Neural progenitor cell (in vitro differentiated cells): ENCODE measurements around the gene SCGB1C2. TPM values are rescaled to one million over a fixed set of nuclear protein-coding genes. Genes with fewer than 3 reads are reported as not detected.

Experiments
- DNase-seq: peaks from one replicate; pipeline ENCODE4 v3.0.0-alpha.2; 2016; ENCODE audit warnings: low spot score
- H2AFZ ChIP-seq: fragments of 200-600 bp; sonication (generic); replicated peaks from 2 replicates; pipeline ENCODE4 v1.6.1; 2016; ENCODE audit warnings: antibody characterized with exemption
- H3F3A ChIP-seq: fragments of 200-600 bp; sonication (generic); 2 replicates; pipeline ENCODE4 v1.6.1; 2016; ENCODE audit warnings: antibody characterized with exemption, low read depth
- H3K27ac ChIP-seq: fragments of 200-600 bp; sonication (generic); 2 replicates; pipeline ENCODE4 v1.5.1; 2016; ENCODE audit warnings: mild to moderate bottlenecking
- H3K27me3 ChIP-seq: fragments of 200-600 bp; sonication (generic); 2 replicates; pipeline ENCODE4 v1.6.1; 2016; ENCODE audit warnings: mild to moderate bottlenecking, moderate library complexity
- H3K36me3 ChIP-seq: fragments of 200-600 bp; sonication (generic); 2 replicates; pipeline ENCODE4 v1.5.1; 2016
- H3K4me1 ChIP-seq: fragments of 200-600 bp; sonication (generic); 2 replicates; pipeline ENCODE4 v1.6.1; 2016; ENCODE audit warnings: mixed run types
- H3K4me2 ChIP-seq: fragments of 200-600 bp; sonication (generic); 2 replicates; pipeline ENCODE4 v1.6.1; 2016
- H3K4me3 ChIP-seq: fragments of 200-600 bp; sonication (generic); 2 replicates; pipeline ENCODE4 v1.5.1; 2016
- H3K79me2 ChIP-seq: fragments of 200-600 bp; sonication (generic); 2 replicates; pipeline ENCODE4 v1.6.1; 2016; ENCODE audit warnings: low read depth
- H3K9ac ChIP-seq: fragments of 200-600 bp; sonication (generic); 2 replicates; pipeline ENCODE4 v1.6.1; 2016
- H3K9me3 ChIP-seq: fragments of 200-600 bp; sonication (generic); 2 replicates; pipeline ENCODE4 v1.5.1; 2016; ENCODE audit warnings: low read depth
- H4K20me1 ChIP-seq: fragments of 200-600 bp; sonication (generic); 2 replicates; pipeline ENCODE4 v1.6.1; 2016; ENCODE audit warnings: low read depth
- H3K27ac Mint-ChIP-seq: 3 replicates; pipeline ENCODE4 v1.8.0; 2021; ENCODE audit warnings: mixed read lengths
- H3K27me3 Mint-ChIP-seq: 2 replicates; pipeline ENCODE4 v1.8.0; 2022; ENCODE audit warnings: low read depth, mild to moderate bottlenecking, inconsistent platforms, moderate library complexity, mixed read lengths; ENCODE audit not compliant: insufficient read depth
- H3K36me3 Mint-ChIP-seq: 3 replicates; pipeline ENCODE4 v1.8.0; 2021; ENCODE audit warnings: mixed read lengths
- H3K4me1 Mint-ChIP-seq: 3 replicates; pipeline ENCODE4 v1.8.0; 2021; ENCODE audit warnings: mixed read lengths
- H3K4me3 Mint-ChIP-seq: 3 replicates; pipeline ENCODE4 v1.8.0; 2021; ENCODE audit warnings: mild to moderate bottlenecking, moderate library complexity, mixed read lengths
- H3K9me3 Mint-ChIP-seq: 3 replicates; pipeline ENCODE4 v1.8.0; 2020; ENCODE audit warnings: mixed read lengths
- EZH2 ChIP-seq: fragments of 200-600 bp; sonication (generic); IDR thresholded peaks from 2 replicates; pipeline ENCODE4 v1.6.1; 2017; ENCODE audit warnings: antibody characterized with exemption, mild to moderate bottlenecking, moderate library complexity
- EZH2phosphoT487 ChIP-seq: fragments of 200-600 bp; sonication (generic); IDR thresholded peaks from 2 replicates; pipeline ENCODE4 v1.6.1; 2017; ENCODE audit warnings: antibody characterized with exemption
- total RNA-seq: library from RNA; depleted of rRNA; stranded (reverse); fragments of >200 nt; gene quantifications from 2 replicates; pipeline ENCODE4 v1.2.3, GENCODE V29; 2015; ENCODE audit warnings: low replicate concordance
- TF ChIP-seq, protein P1 (sequence below): fragments of 200-600 bp; sonication (generic); IDR thresholded peaks from 2 replicates; pipeline ENCODE4 v1.5.1; 2017; ENCODE audit warnings: antibody characterized with exemption, mild to moderate bottlenecking

The SCGB1C2 gene
- total RNA-seq, 1 donor from 2014 or later, result not detected

DNA sequence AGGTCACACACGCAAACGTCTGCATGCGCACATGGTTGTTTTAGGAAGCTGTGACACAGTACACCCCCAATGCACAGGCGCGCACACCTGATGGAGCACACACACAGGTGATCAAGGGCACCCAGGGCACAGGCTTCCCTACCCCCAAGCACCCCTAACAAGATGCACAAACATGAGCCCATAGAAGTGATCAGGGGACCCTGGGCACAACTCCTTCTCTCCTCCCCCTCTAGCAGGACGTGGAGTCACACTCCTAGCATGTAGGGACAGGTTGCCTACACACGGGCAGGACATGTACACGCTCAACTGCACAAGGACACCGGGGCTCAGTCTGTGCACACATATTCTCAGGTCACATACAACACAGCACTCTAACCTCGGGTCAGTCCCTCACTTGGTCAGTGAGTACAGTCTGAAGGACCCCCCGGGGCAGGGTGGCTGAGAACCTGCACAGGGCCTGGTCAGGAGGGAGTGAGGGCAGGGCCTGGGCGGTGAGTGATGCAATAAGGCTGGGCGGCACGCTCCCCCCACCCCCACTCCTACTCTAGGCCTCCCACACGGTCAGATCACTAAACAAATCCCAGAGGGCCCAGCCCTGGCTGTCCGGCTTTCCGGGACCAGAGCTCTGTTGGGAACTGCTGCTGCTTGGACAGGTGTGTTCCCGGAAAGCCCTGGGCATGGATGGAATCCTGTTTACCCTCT lies 44.8 kb downstream of the SCGB1C2 start:
- Histone ChIP-seq H3K4me3 (peak overlapping the region; percentile 35), H3K79me2 (no peaks in the 10 kb centered on the region), H2AFZ (no peak overlapping the region), H3K27ac (no peak overlapping the region), H3K4me1 (peaks cover 31% of the 10 kb centered on the region), H3K36me3 (no peaks in the 10 kb centered on the region), H4K20me1 (peaks cover 13% of the 10 kb centered on the region), H3F3A (peaks cover 12% of the 10 kb centered on the region), H3K27me3 (peaks cover 81% of the 10 kb centered on the region), H3K4me2 (peak overlapping the region; percentile 72), H3K9me3 (no peaks in the 10 kb centered on the region), H3K9ac (no peak overlapping the region)
- Mint-ChIP-seq H3K4me3 (peak overlapping the region; percentile 83), H3K4me1 (peaks cover 18% of the 10 kb centered on the region), H3K27ac (peak overlapping the region; percentile 81), H3K9me3 (peaks cover 4% of the 10 kb centered on the region), H3K27me3 (peaks cover 57% of the 10 kb centered on the region), H3K36me3 (peaks cover 2% of the 10 kb centered on the region)
- DNase-seq, result no peak
- TF ChIP-seq EZH2phosphoT487, result no peak
- TF ChIP-seq, protein P1, sequence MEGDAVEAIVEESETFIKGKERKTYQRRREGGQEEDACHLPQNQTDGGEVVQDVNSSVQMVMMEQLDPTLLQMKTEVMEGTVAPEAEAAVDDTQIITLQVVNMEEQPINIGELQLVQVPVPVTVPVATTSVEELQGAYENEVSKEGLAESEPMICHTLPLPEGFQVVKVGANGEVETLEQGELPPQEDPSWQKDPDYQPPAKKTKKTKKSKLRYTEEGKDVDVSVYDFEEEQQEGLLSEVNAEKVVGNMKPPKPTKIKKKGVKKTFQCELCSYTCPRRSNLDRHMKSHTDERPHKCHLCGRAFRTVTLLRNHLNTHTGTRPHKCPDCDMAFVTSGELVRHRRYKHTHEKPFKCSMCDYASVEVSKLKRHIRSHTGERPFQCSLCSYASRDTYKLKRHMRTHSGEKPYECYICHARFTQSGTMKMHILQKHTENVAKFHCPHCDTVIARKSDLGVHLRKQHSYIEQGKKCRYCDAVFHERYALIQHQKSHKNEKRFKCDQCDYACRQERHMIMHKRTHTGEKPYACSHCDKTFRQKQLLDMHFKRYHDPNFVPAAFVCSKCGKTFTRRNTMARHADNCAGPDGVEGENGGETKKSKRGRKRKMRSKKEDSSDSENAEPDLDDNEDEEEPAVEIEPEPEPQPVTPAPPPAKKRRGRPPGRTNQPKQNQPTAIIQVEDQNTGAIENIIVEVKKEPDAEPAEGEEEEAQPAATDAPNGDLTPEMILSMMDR, result no peak
- no peak for TF ChIP-seq EZH2

DNA sequence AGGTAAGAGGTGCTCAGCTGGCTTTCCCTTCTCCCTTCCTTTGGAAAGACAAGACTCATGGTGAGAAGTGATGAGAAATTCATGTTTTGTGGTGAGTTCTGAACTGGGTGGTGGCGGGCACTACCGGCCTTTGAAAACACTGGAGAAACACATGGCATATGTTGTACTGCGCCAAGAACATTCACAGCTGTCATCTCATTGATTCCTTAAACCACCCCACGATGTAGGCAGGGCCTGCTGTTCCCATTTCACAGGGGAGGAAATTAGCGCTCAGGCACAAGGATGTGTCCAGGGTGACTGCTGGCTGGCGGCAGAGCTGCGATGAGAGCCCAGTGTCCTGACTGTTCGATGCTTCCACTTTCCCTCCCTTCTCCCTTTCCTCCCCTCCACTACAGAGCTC lies 45.7 kb downstream of the SCGB1C2 start:
- Mint-ChIP-seq H3K4me3 (no peak overlapping the region), H3K4me1 (peaks cover 17% of the 10 kb centered on the region)
- H3K79me2 ChIP-seq, result no peaks in the 10 kb centered on the region

DNA sequence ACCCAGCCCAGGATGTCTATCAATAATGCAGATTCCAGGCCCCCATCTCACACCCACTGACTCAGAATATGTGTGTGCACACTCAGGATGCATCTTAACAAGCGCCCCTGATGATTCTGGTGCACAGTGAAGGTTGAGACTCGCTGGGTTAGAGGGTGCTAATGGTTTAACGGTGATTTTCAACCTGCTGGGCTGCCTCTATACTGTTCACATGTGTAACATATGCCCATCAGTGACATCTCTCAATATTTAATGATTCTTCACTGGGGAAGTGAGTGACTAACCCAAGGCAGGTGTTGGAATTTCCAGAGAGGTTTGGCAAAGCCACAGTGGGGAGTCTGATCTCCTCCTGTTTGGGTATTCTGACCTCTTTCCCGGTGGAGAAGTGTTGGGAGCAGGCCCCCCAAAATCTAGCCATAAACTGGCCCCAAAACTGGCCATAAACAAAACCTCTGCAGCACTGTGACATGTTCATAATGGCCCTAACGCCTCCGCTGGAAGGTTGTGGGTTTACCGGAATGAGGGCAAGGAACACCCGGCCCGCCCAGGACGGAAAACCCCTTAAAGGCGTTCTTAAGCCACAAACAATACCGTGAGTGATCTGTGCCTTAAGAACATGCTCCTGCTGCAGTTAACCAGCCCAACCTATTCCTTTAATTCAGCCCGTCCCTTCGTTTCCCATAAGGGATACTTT lies 48.2 kb downstream of the SCGB1C2 start:
- H3K79me2 ChIP-seq, result no peaks in the 10 kb centered on the region
- peaks cover 8% of the 10 kb centered on the region for H4K20me1 ChIP-seq
- TF ChIP-seq, protein P1, result no peak
- TF ChIP-seq EZH2phosphoT487 (no peak), EZH2 (no peak)
- no peak overlapping the region for H2AFZ ChIP-seq
- peaks cover 47% of the 10 kb centered on the region for H3K27me3 ChIP-seq
- no peak overlapping the region for H3K27ac ChIP-seq
- H3K36me3 Mint-ChIP-seq, result peaks cover 2% of the 10 kb centered on the region
- no peaks in the 10 kb centered on the region for H3K36me3 ChIP-seq
- H3K4me1 ChIP-seq, result peaks cover 26% of the 10 kb centered on the region
- peak; percentile 66 for DNase-seq
- no peak overlapping the region for H3K9ac ChIP-seq
- H3K4me3 ChIP-seq, result no peak overlapping the region
- H3K4me3 Mint-ChIP-seq, result no peak overlapping the region
- H3K9me3 Mint-ChIP-seq, result peaks cover 7% of the 10 kb centered on the region
- H3K27me3 Mint-ChIP-seq, result peaks cover 38% of the 10 kb centered on the region
- H3F3A ChIP-seq, result peaks cover 15% of the 10 kb centered on the region
- H3K27ac Mint-ChIP-seq, result no peak overlapping the region
- H3K9me3 ChIP-seq, result no peaks in the 10 kb centered on the region
- peaks cover 11% of the 10 kb centered on the region for H3K4me1 Mint-ChIP-seq
- peak overlapping the region; percentile 45 for H3K4me2 ChIP-seq

More for the DNA sequence above, 45.7 kb downstream of the SCGB1C2 start:
- no peaks in the 10 kb centered on the region for H3K36me3 ChIP-seq
- no peak overlapping the region for H3K9ac ChIP-seq
- no peak for DNase-seq
- Mint-ChIP-seq H3K36me3 (peaks cover 2% of the 10 kb centered on the region), H3K9me3 (peaks cover 4% of the 10 kb centered on the region), H3K27ac (no peak overlapping the region), H3K27me3 (peaks cover 53% of the 10 kb centered on the region)
- H3K27ac ChIP-seq, result no peak overlapping the region
- H3K27me3 ChIP-seq, result peaks cover 73% of the 10 kb centered on the region
- H3K4me2 ChIP-seq, result no peak overlapping the region
- H2AFZ ChIP-seq, result no peak overlapping the region
- no peak overlapping the region for H3K4me3 ChIP-seq
- peaks cover 13% of the 10 kb centered on the region for H4K20me1 ChIP-seq
- H3K4me1 ChIP-seq, result peaks cover 34% of the 10 kb centered on the region
- no peaks in the 10 kb centered on the region for H3K9me3 ChIP-seq
- H3F3A ChIP-seq, result peaks cover 15% of the 10 kb centered on the region
- peak; percentile 19 for TF ChIP-seq EZH2
- TF ChIP-seq, protein P1, result no peak
- TF ChIP-seq EZH2phosphoT487, result no peak
